HG03442 (cell line): ENCODE measurements around the gene NEK8.
"Not testable (repeated sequence)": the region's sequence is repeated elsewhere in the genome, so short reads cannot be mapped to it uniquely, and the experiment has no call there.

Experiments
- ATAC-seq: cut with Tn5 transposase; IDR thresholded peaks from one replicate; pipeline ENCODE4 v1.9.1; 2021; ENCODE audit warnings: mild to moderate bottlenecking, moderate library complexity; ENCODE audit not compliant: unreplicated experiment

NEK8 gene

GRCh38 chr17:28759256-28759865 lies 30.8 kb downstream of the NEK8 start:
- ATAC-seq, result no peak

GRCh38 chr17:28760601-28761562 lies 32.3 kb downstream of the NEK8 start:
- no peak for ATAC-seq

GRCh38 chr17:28763137-28763799 lies 34.7 kb downstream of the NEK8 start:
- no peak for ATAC-seq

GRCh38 chr17:28763804-28764266 lies 35.2 kb downstream of the NEK8 start:
- no peak for ATAC-seq

- no peak for ATAC-seq
Observed at GRCh38 chr17:28765038-28765437, 36.5 kb downstream of the NEK8 start.

GRCh38 chr17:28773736-28774135 lies 45.1 kb downstream of the NEK8 start:
- no peak for ATAC-seq

GRCh38 chr17:28774206-28774605 lies 45.6 kb downstream of the NEK8 start:
- ATAC-seq, result no peak

GRCh38 chr17:28777178-28777577 lies 48.6 kb downstream of the NEK8 start:
- ATAC-seq, result no peak

- ATAC-seq, result not testable (repeated sequence)
Observed at GRCh38 chr17:28779601-28780000, 51.0 kb downstream of the NEK8 start.

- no peak for ATAC-seq
Observed at GRCh38 chr17:28783161-28783560, 54.6 kb downstream of the NEK8 start.

GRCh38 chr17:28788100-28788499 lies 59.5 kb downstream of the NEK8 start:
- no peak for ATAC-seq
